ENCODE measurements around the gene KCNB1.

The KCNB1 gene

DNA sequence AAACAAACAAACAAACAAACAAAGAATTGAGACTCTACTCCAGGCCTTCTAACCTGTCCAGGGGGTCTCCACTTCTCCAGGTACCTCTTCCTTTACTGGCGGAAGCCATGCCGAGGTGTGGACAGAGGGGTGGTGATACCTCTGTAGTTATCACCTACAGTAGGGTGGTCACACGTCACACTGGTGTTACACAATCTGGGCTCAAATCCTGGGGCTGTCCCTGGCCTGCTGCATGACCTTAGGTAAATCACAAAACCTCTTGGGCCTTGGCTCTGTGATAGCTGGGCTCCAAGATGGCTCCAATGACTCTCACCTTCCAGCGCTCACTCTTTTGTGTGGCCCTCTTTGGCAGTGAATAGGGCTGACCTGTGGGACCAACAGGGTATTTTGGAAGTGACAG, 127.8 kb downstream of the KCNB1 start:
- DNase-seq (ENCODE audit: low spot score in 2 of 2) (no peak), ATAC-seq (replicated peaks; ENCODE audit: extremely low read depth, poor library complexity, severe bottlenecking) (no peak)
- H3K4me3 Mint-ChIP-seq, result no peak overlapping the region
- no peaks in the 10 kb centered on the region for H3K4me1 Mint-ChIP-seq
- no peak overlapping the region for H3K27ac Mint-ChIP-seq (ENCODE audit: low read depth)
- H3K36me3 Mint-ChIP-seq (ENCODE audit: insufficient read depth), result no peaks in the 10 kb centered on the region
- H3K9me3 Mint-ChIP-seq, result no peaks in the 10 kb centered on the region
- peaks cover 39% of the 10 kb centered on the region for H3K27me3 Mint-ChIP-seq

DNA sequence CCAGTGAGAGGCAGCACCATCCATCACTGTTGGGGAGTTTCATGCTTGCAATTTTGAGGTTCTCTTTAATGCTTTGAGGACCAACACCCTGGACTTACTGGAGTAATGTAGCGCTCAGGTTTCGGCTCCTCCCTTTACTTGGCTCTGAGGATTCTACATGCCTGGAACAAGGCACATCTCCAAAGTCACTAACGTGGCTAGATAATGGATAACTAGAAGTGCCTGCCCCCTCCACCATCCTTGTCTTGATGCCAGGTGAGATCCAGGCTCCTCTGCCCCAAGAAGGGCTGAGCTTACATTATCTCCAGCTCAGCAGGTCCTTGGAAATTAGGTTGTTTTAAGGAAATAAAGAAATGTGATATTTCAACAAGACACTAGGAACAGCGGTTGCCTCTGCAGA, 129.1 kb downstream of the KCNB1 start:
- ATAC-seq (replicated peaks; ENCODE audit: extremely low read depth, poor library complexity, severe bottlenecking) (no peak), DNase-seq (ENCODE audit: low spot score in 2 of 2) (no peak)
- H3K36me3 Mint-ChIP-seq (ENCODE audit: insufficient read depth), result no peaks in the 10 kb centered on the region
- H3K4me1 Mint-ChIP-seq, result no peaks in the 10 kb centered on the region
- peaks cover 29% of the 10 kb centered on the region for H3K27me3 Mint-ChIP-seq
- H3K27ac Mint-ChIP-seq (ENCODE audit: low read depth), result no peak overlapping the region
- H3K9me3 Mint-ChIP-seq, result no peaks in the 10 kb centered on the region
- no peak overlapping the region for H3K4me3 Mint-ChIP-seq

DNA sequence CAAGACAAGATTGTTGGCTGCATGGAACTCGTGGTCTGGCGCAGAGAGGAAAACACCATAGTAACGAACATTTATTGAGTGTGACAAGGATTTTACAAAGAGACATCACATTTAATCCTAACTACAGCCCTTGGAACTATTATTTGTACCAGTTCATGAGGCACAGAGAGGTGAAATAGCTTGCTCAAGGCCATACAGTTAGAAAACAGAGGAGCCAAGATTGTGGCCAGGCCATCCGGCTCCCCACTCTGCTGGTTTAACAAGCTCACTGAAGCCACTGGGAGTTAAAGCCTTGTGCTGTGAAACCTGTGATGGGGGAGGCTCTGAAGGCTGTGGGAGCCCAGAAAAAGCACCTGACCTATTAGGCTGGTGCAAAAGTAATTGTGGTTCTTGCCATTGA, 129.7 kb downstream of the KCNB1 start:
- peaks cover 25% of the 10 kb centered on the region for H3K27me3 Mint-ChIP-seq
- DNase-seq (ENCODE audit: low spot score in 2 of 2), result no peak
- ATAC-seq (replicated peaks; ENCODE audit: extremely low read depth, poor library complexity, severe bottlenecking), result no peak
- H3K36me3 Mint-ChIP-seq (ENCODE audit: insufficient read depth), result no peaks in the 10 kb centered on the region
- no peaks in the 10 kb centered on the region for H3K4me1 Mint-ChIP-seq
- H3K9me3 Mint-ChIP-seq, result no peaks in the 10 kb centered on the region
- H3K27ac Mint-ChIP-seq (ENCODE audit: low read depth), result no peak overlapping the region
- H3K4me3 Mint-ChIP-seq, result no peak overlapping the region

DNA sequence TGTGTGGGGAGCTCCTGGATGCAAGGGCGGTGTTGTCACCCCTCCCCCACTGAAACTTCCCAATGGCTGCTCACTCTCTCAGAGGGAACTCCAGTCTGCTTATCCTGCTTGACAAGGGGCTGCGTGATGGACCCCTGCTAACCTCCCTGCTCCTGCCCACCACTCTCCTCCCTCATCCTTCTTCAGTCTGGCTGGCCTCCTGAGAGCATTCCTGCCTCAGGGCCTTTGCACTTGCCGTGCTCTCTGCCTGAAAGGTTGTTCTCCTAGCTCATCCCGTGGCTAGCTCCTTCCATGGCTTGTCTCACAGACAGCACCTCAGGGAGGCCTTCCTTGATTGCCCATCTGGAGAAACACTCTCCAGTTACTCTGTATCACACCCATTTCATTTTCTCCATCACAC, 130.7 kb downstream of the KCNB1 start:
- no peak for DNase-seq (ENCODE audit: low spot score in 2 of 2)
- H3K4me1 Mint-ChIP-seq, result no peaks in the 10 kb centered on the region
- no peaks in the 10 kb centered on the region for H3K9me3 Mint-ChIP-seq
- ATAC-seq (replicated peaks; ENCODE audit: extremely low read depth, poor library complexity, severe bottlenecking), result no peak
- H3K27ac Mint-ChIP-seq (ENCODE audit: low read depth), result no peak overlapping the region
- H3K27me3 Mint-ChIP-seq, result peaks cover 22% of the 10 kb centered on the region
- H3K4me3 Mint-ChIP-seq, result no peak overlapping the region
- H3K36me3 Mint-ChIP-seq (ENCODE audit: insufficient read depth), result no peaks in the 10 kb centered on the region

DNA sequence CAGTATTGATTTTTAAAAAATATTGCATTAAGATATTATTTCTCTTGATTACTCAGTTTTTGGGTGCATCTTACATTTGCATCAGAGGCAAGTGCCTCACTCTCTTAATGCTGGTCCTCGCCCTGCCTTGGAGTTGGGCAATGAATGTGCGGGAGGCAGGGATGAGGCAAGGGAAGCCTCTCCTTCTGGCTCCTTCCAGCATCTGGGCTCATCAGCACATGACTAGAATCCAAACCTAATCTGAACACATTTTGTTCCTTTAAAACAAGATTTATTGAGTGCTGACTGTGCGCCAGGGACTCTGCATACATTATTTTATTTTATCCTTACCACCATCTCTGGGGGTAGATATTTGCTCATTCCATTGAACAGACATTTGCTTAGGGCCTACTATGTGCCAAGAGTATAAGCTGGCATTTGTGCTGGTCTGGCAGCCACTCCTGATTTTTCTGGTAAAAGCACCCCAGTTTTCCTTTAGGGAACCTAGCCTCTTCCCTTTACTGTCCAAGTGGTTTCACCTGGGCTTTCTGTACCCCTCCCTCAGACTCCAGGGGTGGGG, 132.7 kb downstream of the KCNB1 start:
- Mint-ChIP-seq H3K9me3 (no peaks in the 10 kb centered on the region), H3K4me1 (no peaks in the 10 kb centered on the region), H3K4me3 (no peak overlapping the region), H3K36me3 (ENCODE audit: insufficient read depth) (no peaks in the 10 kb centered on the region), H3K27ac (ENCODE audit: low read depth) (no peak overlapping the region), H3K27me3 (peaks cover 16% of the 10 kb centered on the region)
- no peak for DNase-seq (ENCODE audit: low spot score in 2 of 2)
- ATAC-seq (replicated peaks; ENCODE audit: extremely low read depth, poor library complexity, severe bottlenecking), result no peak

DNA sequence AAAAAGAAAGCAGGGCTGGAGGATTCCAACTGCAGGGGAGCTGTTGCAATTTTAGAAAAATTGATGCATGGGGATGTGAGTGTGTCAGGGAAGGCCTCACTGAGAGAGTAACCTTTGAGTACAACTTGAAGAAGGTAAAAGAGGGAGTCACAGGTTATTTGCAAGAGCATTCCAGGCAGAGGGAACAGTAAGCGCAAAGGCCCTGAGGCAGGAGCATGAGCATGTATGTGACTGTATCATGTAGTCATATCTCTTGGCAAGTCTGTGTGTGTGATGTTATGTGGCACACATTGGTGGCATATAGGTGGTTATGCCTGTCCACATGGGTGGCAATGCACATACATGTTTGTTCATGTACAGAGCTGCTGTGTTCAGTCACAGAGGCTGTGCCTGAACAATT, 133.4 kb downstream of the KCNB1 start:
- peak overlapping the region; percentile 11 for H3K27ac Mint-ChIP-seq (ENCODE audit: low read depth)
- no peak for ATAC-seq (replicated peaks; ENCODE audit: extremely low read depth, poor library complexity, severe bottlenecking)
- H3K4me3 Mint-ChIP-seq, result no peak overlapping the region
- peaks cover 18% of the 10 kb centered on the region for H3K27me3 Mint-ChIP-seq
- H3K4me1 Mint-ChIP-seq, result no peaks in the 10 kb centered on the region
- peaks cover 2% of the 10 kb centered on the region for H3K36me3 Mint-ChIP-seq (ENCODE audit: insufficient read depth)
- DNase-seq (ENCODE audit: low spot score in 2 of 2), result no peak
- no peaks in the 10 kb centered on the region for H3K9me3 Mint-ChIP-seq

DNA sequence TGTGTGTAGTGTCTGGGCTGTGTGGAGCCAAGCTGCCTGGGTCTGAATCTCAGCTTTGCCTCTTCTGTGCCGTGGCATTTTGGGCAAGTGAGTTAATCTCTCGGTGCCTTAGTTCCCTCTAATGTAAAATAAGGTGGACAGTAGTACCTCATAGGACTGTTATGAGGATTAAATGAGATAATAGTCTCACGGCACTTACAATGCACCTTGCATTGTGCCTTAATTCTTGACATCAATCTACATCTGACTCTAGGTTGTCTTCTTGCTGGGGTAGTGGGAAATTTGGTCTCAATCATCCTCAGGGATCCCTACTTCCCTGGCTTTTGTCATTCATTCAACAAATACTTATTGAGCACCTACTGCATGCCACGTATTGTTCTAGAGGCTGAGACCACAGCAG, 133.9 kb downstream of the KCNB1 start:
- Mint-ChIP-seq H3K27me3 (peaks cover 23% of the 10 kb centered on the region), H3K4me1 (no peaks in the 10 kb centered on the region), H3K27ac (ENCODE audit: low read depth) (peak overlapping the region; percentile 11)

DNA sequence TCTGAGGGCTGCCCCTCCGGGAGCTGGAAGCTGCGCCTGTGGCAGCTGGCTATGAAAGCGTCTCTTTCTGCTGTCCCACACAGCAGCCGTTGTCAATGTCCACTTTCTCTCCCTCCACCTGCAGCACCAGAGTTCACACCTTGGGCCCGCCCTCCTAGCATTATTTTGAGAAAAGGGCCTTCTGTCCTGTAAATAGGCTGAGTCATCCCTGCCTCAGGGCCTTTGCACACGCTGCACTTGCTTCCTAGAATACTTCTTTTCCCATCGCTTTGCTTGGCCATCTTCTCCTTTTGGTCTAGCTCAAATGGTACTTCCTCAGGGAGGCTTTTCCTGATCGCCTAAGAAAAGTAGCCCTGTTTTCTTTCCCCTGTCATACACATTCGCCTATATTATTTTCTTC, 135.3 kb downstream of the KCNB1 start:
- no peaks in the 10 kb centered on the region for H3K4me1 Mint-ChIP-seq
- ATAC-seq (replicated peaks; ENCODE audit: extremely low read depth, poor library complexity, severe bottlenecking), result no peak
- H3K27me3 Mint-ChIP-seq, result peaks cover 30% of the 10 kb centered on the region
- peaks cover 2% of the 10 kb centered on the region for H3K36me3 Mint-ChIP-seq (ENCODE audit: insufficient read depth)
- H3K9me3 Mint-ChIP-seq, result no peaks in the 10 kb centered on the region
- DNase-seq (ENCODE audit: low spot score in 2 of 2), result no peak
- H3K4me3 Mint-ChIP-seq, result no peak overlapping the region
- no peak overlapping the region for H3K27ac Mint-ChIP-seq (ENCODE audit: low read depth)

More for the DNA sequence above, 133.9 kb downstream of the KCNB1 start:
- Mint-ChIP-seq H3K36me3 (ENCODE audit: insufficient read depth) (peaks cover 2% of the 10 kb centered on the region), H3K9me3 (no peaks in the 10 kb centered on the region), H3K4me3 (no peak overlapping the region)
- ATAC-seq (replicated peaks; ENCODE audit: extremely low read depth, poor library complexity, severe bottlenecking) (no peak), DNase-seq (ENCODE audit: low spot score in 2 of 2) (no peak)

DNA sequence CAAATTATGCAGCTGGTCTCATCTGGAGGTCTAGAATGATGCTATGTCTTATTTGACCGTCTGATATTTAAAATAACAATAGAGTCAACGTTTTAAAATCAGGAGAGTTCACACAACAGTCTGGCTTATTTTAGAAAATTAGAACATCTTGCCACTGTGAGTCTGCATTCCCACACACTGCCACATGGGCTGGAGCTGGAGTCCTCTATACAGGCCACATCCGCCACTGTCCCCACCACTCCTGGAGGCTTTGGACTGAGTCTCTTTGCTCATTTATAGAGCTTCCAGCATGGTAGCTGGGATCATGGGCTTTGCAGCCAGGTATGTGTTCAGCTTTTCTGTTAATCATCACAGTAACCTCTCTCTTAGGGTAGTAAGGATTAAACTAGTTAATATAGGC, 135.8 kb downstream of the KCNB1 start:
- Mint-ChIP-seq H3K36me3 (ENCODE audit: insufficient read depth) (peaks cover 2% of the 10 kb centered on the region), H3K27ac (ENCODE audit: low read depth) (no peak overlapping the region), H3K4me1 (no peaks in the 10 kb centered on the region), H3K27me3 (peaks cover 25% of the 10 kb centered on the region), H3K9me3 (no peaks in the 10 kb centered on the region), H3K4me3 (no peak overlapping the region)
- no peak for ATAC-seq (replicated peaks; ENCODE audit: extremely low read depth, poor library complexity, severe bottlenecking)
- DNase-seq (ENCODE audit: low spot score in 2 of 2), result no peak

DNA sequence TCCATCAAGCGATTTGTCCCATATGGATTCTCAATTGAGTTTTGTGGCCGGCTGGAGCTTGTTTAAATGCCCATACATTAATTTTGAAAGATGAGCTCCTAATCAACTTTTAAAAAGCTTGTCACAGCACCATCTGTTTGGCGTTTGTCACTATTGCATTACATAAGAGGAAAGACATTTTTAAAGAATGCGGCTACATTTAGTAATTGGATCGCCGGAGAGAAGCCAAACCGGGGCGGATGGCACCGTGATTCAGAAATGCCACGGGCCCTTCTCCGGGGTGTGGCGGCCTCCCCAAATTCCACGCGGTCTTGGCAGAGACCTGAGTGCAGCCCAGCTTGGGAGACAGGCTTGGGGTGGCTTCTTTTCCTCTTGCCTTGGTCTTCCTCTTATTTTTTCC, 136.9 kb downstream of the KCNB1 start:
- H3K27me3 Mint-ChIP-seq, result peaks cover 24% of the 10 kb centered on the region
- H3K4me1 Mint-ChIP-seq, result no peaks in the 10 kb centered on the region
- H3K36me3 Mint-ChIP-seq (ENCODE audit: insufficient read depth), result peaks cover 2% of the 10 kb centered on the region
- no peak overlapping the region for H3K4me3 Mint-ChIP-seq
- ATAC-seq (replicated peaks; ENCODE audit: extremely low read depth, poor library complexity, severe bottlenecking) (no peak), DNase-seq (ENCODE audit: low spot score in 2 of 2) (no peak)
- H3K27ac Mint-ChIP-seq (ENCODE audit: low read depth), result no peak overlapping the region
- no peaks in the 10 kb centered on the region for H3K9me3 Mint-ChIP-seq

DNA sequence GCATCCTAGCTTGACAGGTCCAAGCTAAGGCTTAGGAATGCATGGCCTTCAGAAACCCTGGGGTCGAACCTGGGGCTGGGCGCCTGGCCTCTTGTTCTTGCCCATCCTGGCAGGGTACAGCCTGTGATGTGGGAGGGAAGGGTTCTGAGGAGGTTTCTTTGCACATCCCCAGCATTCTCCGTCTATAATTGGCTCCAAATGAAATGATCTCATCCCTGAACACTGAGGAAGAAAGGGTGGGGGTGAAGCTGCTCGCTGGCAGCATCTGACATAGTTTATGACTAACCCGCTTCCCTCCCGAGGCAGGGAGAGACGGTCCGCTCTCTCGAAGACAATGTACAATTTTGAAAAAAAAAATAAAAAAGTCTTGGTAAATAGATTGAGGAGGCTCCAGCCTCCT, 137.5 kb downstream of the KCNB1 start:
- H3K36me3 Mint-ChIP-seq (ENCODE audit: insufficient read depth), result peaks cover 2% of the 10 kb centered on the region

DNA sequence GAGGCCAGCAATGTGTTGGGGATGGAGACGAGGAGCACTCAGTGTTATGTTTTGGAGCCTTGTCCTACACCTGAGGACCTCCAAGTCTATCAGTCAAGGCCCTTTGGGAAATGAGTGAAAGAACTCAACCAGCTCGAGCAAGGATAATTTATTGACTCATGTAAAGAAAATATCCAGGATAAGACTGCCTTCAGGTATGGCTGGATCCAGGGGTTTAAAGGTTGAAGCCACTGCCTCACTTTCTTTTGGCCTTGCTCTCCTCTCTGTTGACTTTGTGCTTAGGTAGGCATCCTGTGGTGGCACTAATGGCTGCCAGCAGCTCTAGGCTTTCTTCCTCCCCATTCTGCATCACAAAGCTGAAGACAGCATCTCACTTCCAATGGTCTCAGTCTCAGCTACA, 138.3 kb downstream of the KCNB1 start:
- Mint-ChIP-seq H3K4me3 (no peak overlapping the region), H3K36me3 (ENCODE audit: insufficient read depth) (peaks cover 2% of the 10 kb centered on the region), H3K9me3 (no peaks in the 10 kb centered on the region), H3K27ac (ENCODE audit: low read depth) (no peak overlapping the region), H3K4me1 (no peaks in the 10 kb centered on the region), H3K27me3 (peaks cover 28% of the 10 kb centered on the region)
- no peak for ATAC-seq (replicated peaks; ENCODE audit: extremely low read depth, poor library complexity, severe bottlenecking)
- DNase-seq (ENCODE audit: low spot score in 2 of 2), result no peak

More for the DNA sequence above, 137.5 kb downstream of the KCNB1 start:
- DNase-seq (ENCODE audit: low spot score in 2 of 2) (no peak), ATAC-seq (replicated peaks; ENCODE audit: extremely low read depth, poor library complexity, severe bottlenecking) (no peak)
- H3K4me3 Mint-ChIP-seq, result no peak overlapping the region
- peaks cover 28% of the 10 kb centered on the region for H3K27me3 Mint-ChIP-seq
- H3K4me1 Mint-ChIP-seq, result no peaks in the 10 kb centered on the region
- no peak overlapping the region for H3K27ac Mint-ChIP-seq (ENCODE audit: low read depth)
- H3K9me3 Mint-ChIP-seq, result no peaks in the 10 kb centered on the region

DNA sequence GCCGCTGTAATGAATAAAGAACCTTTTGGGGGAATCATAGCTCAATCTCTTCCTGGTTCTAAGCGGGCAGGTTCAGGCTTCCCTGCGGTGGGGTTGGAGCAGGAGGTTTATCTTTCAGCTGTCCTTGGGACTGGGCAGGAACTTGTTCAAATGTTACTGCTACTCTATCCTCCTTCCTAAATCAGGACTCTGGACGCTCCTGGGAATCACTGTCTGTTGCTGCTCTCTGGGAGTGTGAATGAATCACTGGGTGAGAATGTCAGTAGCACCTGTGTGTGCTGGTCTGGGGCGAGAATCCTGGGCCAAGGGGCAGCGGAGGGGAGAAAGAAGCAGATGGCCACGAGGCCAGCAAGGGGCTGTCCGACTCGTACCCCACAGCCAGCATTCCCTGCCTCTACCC, 139.2 kb downstream of the KCNB1 start:
- ATAC-seq (replicated peaks; ENCODE audit: extremely low read depth, poor library complexity, severe bottlenecking) (no peak), DNase-seq (ENCODE audit: low spot score in 2 of 2) (no peak)
- Mint-ChIP-seq H3K9me3 (no peaks in the 10 kb centered on the region), H3K27ac (ENCODE audit: low read depth) (peak overlapping the region; percentile 52), H3K27me3 (peaks cover 28% of the 10 kb centered on the region), H3K4me3 (no peak overlapping the region), H3K36me3 (ENCODE audit: insufficient read depth) (peaks cover 2% of the 10 kb centered on the region), H3K4me1 (no peaks in the 10 kb centered on the region)
